GM21526 (cell line): ENCODE measurements around the gene FERMT1.
"Not testable (repeated sequence)": the region's sequence is repeated elsewhere in the genome, so short reads cannot be mapped to it uniquely, and the experiment has no call there.

Experiments
- ATAC-seq: cut with Tn5 transposase; IDR thresholded peaks from one replicate; pipeline ENCODE4 v1.9.1; 2021; ENCODE audit warnings: moderate library complexity; ENCODE audit not compliant: unreplicated experiment, low FRiP score

Gene FERMT1

DNA sequence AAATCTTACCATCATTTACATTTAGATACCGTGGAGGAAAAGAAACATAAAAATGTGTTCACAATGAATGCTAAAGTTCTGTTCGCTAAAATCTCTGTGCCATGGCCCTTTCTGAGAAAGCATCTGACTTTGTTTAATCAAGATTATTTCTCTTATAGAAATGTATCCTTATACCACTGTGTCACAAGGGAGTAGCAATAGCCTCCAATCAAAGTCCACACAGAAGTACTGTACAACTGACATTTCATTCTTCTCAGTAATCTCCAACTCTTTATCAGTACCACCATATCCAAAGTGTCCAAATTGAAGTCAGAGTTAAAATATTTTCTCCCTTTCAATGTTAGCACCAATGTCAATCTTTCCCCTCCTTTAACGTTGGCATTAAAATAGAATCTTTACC, 6.1 kb downstream of the FERMT1 start:
- ATAC-seq = no peak

DNA sequence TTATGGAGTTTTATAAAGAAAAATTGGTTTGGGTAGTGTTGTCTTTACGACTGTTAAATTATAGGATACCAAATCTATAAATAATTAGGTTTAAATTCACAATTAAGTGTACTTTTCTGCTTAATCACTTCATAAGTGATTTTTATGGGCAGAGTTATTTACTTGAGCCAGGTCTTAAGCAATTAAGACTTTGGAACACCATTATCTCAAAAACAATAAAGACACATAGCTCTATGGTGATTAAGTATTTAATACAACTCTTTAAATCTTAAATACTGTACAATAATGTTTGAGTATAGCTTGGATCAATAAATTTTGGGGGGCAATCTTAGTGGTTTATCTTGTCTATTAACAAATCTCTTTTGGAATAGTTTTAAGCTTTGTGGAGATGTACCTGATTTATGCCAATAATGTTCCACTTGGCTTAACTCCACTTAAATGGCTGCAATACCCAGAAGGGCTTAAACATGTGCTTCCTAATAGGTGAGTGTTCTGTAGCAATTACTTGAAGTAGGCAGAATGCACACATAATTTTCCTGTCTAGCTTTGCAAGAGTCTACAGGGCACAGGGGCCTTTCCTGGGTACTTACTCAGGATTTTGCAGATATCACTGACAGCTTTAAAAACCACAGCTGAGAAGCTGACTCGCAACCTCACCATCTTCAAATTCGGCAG, 7.5 kb downstream of the FERMT1 start:
- ATAC-seq = no peak

DNA sequence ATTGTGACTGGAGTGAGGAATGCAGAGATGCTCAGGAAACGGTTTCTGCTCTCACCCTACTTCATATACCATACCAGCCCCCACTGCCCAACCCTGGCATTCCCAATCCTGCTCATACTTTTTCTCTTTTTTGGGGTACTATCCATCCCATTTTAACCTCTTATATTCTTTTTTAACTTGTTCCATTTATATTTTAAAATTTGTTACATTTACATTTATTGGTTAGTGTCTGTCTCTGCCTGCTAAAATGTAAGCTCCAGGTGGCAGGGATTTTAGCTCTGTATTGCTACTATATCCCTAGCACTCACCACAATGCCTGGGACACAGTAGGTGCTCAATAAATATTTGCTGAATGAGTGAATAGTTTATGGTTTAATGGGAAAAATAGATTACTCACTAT, 8.1 kb downstream of the FERMT1 start:
- no peak for ATAC-seq

DNA sequence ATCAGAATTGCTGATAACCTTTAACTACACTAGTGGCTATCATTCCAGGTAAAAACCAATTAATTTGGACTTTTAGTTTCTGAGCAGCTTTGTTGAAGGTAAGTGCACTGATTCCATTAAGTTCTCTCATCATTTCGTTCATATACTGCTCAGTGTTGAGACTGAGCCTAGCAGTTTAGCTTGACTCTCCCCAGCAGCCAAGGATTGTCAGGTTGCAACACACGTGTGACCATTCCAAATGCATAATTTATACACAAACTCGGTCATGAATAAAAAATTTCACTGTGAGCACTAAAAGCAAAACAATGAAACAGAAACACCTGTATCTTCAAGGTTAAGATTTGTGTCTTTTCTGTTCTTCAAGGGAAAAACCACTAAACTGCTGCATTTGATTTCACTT, 8.9 kb downstream of the FERMT1 start:
- ATAC-seq = no peak

DNA sequence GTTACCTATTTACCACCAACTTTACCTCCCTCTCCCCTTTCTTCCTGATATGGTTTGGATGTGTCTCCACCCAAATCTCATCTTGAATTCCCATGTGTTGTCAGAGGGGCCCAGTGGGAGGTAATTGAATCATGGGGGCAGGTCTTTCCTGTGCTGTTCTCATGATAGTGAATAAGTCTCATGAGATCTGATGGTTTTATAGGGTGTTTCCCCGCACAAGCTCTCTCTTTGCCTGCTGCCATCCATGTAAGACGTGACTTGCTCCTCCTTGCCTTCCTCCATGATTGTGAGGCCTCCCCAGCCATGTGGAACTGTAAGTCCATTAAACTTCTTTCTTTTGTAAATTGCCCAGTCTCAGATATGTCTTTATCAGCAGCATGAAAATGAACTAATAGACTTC, 9.9 kb downstream of the FERMT1 start:
- not testable (repeated sequence) for ATAC-seq

DNA sequence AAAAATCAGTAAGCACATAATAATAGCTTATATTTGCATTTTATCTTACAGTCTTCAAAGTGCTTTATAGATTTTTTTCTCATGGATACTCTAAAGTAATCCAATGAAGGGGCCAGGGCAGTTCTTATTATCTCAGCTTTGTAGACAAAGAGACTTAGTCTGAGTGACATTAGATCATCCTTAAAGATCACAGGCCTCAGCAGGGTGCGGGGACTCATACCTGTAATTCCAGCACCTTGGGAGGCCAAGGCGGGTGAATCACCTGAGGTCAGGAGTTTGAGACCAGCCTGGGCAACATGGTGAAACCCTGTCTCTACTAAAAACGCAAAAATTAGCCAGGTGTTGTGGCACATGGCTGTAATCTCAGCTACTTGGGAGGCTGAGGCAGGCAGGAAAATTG, 14.5 kb downstream of the FERMT1 start:
- no peak for ATAC-seq

DNA sequence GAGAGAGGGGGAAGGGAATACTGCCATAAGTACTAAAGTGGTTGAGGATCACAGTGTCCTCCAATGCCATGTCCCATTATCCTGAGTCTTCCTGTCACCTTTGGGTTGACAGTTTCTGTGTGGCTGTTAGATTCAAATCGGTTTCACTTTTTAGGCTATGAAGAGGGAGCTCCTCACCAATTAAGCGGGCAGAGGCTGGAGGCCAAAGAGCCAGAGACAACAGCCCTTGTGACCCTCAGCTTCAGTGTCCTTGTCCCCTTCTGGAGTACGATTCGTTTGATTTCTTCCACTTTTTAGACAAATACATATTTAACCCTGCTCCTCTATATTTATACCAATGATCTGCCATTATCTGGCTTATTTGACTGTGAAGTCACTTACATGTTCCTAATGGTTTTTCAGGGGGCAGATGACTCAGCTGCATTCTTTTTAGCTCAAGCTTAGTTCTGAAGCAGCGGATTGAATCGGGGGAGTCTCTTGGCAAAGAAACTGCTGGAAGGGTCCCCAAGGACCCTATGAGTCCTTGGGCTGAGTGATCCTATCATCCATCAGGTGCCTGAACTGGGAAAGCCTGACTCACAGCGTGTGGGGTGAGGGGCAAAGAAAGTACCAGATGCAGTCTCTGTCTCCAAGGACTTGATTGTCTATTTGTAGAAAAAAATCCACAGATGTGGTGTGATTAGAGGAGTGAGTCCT, 18.2 kb downstream of the FERMT1 start:
- no peak for ATAC-seq

DNA sequence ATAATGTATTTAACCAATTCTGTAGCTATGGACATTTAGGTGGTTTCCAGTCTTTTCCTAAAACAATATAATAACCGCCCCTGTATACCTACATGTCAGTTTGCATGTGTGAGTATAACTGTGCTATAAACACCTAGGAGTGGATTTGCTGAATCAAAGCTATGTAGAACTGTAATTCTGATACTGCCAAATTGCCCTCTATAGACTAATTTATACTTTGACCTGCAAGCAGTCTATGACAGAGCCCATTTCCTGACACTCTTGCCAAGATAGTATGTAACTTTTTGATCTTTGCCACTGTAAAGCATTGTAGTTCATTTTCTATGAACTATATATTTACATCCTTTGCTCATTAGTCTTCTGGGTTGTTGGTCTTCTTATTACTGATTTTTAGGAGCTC, 19.5 kb downstream of the FERMT1 start:
- ATAC-seq = no peak

DNA sequence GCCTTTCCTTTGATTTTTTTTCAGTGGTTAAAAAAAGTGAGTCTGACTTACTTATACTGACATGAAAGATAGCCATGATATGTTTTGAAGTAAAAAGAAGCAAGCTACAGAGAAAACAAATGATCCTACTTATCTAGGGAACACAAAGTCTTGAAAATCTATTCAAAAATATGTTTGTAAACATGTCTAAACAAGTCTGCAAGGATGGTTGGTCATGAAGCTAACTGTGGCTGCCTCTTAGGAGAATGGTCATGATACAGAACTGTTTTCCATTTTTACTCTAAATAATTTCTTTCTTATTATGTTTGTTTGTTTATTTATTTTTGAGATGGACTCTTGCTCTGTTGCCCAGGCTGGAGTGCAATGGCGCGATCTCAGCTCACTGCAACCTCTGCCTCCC, 21.5 kb downstream of the FERMT1 start:
- no peak for ATAC-seq

DNA sequence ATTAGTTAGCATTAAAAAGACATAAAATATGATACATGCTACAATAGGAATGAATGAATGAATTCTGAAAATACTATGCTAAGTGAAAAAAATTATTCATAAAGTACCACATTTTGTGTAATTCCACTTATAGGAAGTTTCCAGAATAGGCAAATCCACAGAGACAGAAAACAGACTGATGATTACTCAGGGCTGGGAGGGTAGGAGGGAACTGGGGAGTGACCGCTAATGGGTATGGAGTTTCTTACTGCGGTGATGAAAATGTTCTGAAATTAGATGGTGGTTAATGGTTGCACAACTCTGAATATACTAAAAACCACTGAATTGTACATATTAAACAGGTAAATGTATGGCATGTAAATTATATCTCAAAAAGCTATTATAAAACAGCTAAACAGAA, 22.6 kb downstream of the FERMT1 start:
- no peak for ATAC-seq

DNA sequence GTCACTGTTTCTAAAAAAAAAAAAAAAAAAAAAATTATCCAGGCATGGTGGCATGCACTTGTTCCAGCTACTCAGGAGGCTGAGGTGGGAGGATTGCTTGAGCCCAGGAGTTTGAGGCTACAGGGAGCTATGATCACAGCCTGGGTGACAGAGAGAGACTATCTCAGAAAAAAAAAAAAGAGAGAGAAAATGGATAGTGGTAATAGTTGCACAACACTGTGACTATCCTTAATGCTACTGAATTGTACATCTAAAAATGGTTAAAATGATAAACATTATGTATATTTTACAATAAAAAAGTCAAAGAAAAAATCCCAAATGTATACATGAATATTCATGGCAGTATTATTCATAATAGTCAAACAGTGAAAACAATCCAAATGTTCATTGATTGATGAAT, 23.0 kb downstream of the FERMT1 start:
- no peak for ATAC-seq

DNA sequence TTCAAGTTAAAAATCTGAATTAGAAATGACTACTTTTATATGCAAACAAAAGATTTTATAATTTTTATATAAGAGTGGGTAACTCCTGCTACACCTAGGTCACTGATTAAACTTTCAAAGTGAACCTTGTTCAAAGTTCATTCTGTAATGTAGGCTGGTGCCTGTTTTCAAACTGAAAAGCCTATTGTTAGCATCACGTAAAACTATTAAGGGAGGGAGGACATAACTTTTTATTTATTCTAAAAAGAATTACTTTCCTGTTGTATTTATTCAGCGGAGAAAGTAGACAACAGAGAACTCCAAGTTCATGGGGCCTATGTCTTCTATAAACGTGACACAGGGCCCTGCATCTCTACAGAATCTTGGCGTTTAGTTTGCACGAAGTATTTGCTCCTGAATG, 27.4 kb downstream of the FERMT1 start:
- no peak for ATAC-seq

DNA sequence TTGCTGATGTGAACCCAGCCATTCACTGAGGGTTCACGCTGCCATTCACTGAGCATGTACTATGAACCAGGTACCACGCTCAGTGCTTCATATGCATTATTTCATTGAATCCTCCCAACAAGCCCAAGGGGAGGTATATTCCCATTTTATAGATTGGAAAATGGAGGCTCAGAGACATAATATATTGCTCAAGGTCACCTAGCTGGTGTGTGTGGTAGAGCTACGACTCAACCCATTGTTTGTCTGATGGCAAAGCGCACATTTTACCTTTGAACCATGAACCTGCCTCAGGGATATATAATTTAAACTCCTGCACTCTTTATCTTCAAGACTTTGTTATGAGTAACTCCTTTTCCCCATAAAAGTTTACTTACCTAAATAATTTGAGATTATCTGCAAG, 28.3 kb downstream of the FERMT1 start:
- ATAC-seq = no peak

DNA sequence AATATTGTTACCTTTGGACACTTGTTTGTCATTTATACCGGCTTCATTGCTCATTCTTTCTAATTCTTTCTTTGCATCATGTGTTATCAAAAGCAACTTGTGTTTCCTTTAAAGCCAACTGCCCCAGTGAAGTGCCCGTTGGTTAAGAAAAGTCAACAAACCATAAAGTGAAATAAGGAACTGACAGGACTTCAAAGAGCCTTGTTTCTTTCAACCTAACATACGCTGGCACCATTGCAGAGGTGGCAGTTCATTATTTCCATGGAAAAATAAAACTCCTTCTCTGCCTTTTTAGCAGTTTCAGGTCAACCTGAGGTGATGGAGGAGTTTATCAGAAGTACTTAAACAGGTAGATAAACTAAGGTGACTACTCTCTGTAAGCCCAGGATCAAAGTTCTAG, 28.8 kb downstream of the FERMT1 start:
- ATAC-seq = no peak

DNA sequence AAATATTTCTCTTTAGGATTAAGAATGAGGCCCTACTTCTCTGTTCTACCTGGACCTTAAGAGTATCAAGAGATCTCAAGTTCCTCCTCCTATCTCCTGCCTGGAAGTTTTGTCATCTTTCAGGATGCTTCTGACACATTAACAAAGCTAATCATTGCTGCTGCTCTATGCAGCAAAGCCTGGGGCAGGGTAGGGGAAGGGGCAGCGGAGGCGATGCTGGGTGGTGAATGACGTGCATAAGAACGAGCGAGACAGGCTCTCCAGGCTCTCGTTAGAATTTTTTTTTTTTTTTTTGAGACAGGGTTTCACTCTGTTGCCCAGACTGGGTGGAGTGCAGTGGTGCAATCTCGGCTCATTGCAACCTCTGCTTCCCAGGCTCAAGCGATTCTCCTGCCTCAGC, 31.2 kb downstream of the FERMT1 start:
- ATAC-seq = no peak

DNA sequence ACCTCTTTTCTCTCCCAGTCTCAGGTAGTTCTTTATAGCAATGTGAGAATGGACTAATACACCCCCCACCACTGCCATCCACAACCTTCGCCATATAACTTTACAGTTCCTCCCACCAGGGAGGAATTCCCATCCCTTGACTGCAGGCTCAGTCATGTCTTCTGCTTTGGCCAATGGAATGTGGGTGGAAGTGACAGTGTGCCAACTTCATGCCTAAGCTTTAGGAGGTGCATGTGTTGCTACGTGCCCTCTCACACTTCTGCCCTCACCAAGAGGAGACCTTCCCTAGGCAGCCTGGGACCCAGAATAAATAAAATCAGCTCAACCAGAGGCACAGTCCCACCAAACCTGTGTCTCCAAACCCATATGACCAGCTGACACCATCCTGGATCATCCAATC, 36.0 kb downstream of the FERMT1 start:
- ATAC-seq = no peak

DNA sequence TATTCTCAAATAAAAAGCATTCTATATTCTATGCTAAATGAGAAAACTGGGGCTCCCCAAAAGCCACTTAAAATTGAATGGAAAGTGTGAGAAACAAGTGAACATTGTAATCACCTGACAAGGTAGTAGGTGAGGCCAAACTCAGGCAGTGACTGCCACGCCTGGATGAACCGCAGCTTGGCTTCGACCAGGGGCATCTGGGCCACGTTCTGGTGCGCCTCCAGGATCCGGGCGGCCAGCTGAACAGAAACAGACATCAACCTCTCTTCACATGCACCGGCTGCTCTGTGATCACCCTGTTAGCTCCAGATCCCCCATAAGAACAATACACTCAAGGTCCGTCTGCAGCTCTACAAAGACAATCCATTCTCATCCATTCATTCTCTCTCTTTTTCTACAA, 38.9 kb downstream of the FERMT1 start:
- no peak for ATAC-seq

DNA sequence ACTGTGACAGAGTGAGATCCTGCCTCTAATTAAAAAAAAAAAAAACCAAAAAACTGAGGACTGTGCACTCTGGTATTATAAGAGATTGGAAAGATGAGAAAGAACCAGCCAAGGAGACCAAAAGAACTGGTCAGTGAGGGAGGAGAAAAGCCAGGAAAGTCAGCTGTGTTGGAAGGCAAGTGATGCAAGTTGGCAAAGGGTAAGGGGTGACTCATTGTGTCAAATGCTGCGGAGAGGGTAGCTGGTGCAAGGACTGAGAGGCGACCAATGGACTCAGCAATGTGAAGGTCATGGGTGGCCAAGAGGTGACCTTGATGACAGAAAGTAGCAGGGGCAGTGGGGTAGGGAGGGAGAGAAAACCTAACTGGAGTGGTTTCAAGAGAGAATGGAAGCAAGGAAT, 41.6 kb downstream of the FERMT1 start:
- no peak for ATAC-seq

DNA sequence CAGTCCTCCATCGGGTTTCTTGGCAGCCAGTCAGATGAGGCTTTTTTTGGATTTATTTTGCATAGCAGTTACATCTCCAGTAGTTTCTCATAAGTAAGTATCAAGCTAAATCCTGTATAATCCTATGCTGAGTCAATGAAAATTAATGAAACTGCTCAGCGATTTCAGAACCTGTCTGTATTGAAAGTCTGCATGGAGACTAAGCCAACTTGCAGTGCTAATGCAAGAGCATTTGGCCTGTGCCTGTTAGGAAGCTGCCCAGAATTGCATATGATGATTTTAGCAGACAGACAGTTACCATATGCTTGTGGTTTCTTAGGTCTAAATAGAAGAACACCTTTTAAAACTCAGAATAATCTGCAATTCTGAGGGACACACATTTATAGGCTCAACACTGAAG, 43.8 kb downstream of the FERMT1 start:
- no peak for ATAC-seq

DNA sequence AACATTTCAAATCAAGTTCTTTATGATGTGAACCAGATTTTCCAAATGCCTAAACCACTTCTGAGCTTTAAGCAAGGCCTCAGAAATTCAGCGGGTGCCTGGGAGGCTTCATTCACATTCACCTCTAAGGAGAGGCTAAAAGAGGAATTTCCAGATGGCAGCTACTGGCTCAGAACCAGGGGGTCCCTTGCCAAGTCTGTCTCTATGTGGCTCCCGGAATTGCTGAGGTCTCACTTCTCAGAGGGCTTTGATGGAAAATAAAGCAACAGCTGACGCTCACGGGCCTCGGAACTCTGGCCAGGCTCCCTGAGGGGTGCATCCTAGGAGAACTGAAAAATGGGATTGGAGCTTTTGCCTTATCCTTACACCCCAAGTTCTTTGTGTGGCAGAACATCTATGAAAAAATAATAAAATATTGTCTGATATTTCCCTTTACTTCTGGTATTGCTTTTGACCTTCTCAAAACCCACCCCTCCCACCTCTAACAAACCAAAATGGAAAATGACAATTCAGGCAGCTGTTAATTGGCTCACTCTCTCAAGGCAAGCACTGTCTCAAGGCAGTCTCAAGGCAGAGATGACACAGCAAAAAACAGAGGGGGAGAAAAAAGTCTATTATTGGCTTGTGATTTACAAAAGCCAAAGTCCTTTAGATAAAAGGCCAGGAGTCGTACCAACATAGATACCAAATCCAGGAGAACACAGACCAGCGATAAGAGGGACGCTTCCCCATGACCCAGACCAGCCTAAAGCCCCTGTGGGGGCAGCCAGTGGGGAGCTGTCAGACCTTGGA, 47.2 kb downstream of the FERMT1 start:
- no peak for ATAC-seq

DNA sequence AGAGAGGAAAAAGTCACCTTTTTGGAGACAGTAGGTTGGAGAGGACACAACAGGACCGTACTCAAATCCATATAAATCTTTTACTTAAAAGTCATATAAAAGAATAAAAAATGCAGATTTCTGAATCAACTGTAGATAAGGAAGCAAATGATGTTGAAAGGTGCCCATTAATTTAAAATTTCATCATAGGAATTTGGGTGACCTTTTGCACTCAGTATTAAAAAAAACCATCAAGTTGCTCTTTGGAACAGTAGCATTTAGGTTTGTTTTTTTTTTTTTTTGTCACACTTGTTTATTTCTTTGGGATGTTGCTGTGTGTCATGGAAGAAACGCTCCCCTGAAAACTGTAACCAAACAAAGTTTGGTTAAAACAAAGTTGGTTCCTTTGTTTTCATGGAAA, 48.0 kb downstream of the FERMT1 start:
- no peak for ATAC-seq

DNA sequence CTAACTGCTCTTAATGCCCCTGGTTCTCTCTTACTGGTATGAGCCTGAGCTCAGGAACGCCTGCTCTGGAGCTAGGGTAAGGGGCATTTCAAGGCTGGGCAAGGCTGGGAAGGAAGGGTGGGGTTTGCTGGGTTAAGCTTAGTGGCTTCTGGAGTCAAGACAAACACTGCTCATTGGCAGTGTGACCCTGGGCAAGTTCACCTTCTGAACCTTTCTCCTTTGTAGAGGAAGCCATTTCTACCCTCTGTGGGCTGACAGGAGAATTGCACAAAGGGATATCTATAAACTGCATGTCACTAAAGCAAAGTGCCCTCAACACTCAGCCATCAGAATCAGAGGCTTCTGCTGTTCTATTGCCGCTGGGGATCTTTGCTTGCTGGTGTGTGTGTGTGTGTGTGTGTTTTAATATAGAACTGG, 48.7 kb downstream of the FERMT1 start:
- ATAC-seq = no peak
